Endothelial cell of umbilical vein (primary cell): Measurements from ENCODE around the gene PFKFB4. TPM values are rescaled to one million over a fixed set of nuclear protein-coding genes. Genes with fewer than 3 reads are reported as not detected.

ENCODE experiments used
- BruUV-seq: library from RNA; stranded (reverse); fragments of 400-500 nt; replicated peaks from 2 replicates; lab custom pipeline; 2021; lab: Mats Ljungman, UMichigan
- CTCF ChIA-PET: fragments of 300-600, 350-600 bp; sonication (Branson Sonifier 250); formaldehyde crosslinking; loops from one replicate; lab custom pipeline; 2021; ENCODE audit warnings: antibody characterized with exemption, inconsistent platforms; lab: Charles Lee
- POLR2A ChIA-PET: fragments of 300-600, 350-600 bp; sonication (Branson Sonifier 250); formaldehyde crosslinking; loops from one replicate; lab custom pipeline; 2021; ENCODE audit warnings: antibody characterized with exemption, inconsistent platforms; lab: Charles Lee
- DNase-seq: peaks from one replicate; pipeline ENCODE4 v3.0.0-alpha.2; 2011; ENCODE audit warnings: low read depth, low spot score
- FAIRE-seq: peaks from 2 replicates; lab custom pipeline; 2011; peaks lifted over from hg19 to GRCh38; lab: Jason Lieb, UNC
- H2AFZ ChIP-seq: 2 replicates; pipeline ENCODE4 v1.6.0; 2012; ENCODE audit warnings: low read depth, low read length, control low read depth, inconsistent platforms
- H3K27ac ChIP-seq: 2 replicates; pipeline ENCODE4 v1.5.1; 2011; ENCODE audit warnings: low read depth, mild to moderate bottlenecking, control low read depth, low read length, moderate library complexity; ENCODE audit not compliant: insufficient read depth
- H3K27me3 ChIP-seq, 2 experiments: 2 replicates each; pipeline versions ENCODE4 v1.6.0 to v1.6.1; 2011; ENCODE audit warnings: low read length in 2 of 2, mixed read lengths in 1 of 2; ENCODE audit not compliant: control insufficient read depth in 2 of 2, insufficient read depth in 2 of 2
- H3K36me3 ChIP-seq, 2 experiments: 2 replicates in 1 of 2; 3 replicates in 1 of 2; pipeline ENCODE4 v1.5.1; 2011; ENCODE audit warnings: low read length in 2 of 2, mild to moderate bottlenecking in 1 of 2, moderate library complexity in 1 of 2; ENCODE audit not compliant: control insufficient read depth in 2 of 2, insufficient read depth in 2 of 2; ENCODE audit errors: extremely low read depth in 1 of 2
- H3K4me1 ChIP-seq: 3 replicates; pipeline ENCODE4 v1.5.1; 2011; ENCODE audit warnings: mild to moderate bottlenecking, low read length; ENCODE audit not compliant: control insufficient read depth, insufficient read depth; ENCODE audit errors: extremely low read depth
- H3K4me2 ChIP-seq: 2 replicates; pipeline ENCODE4 v1.6.1; 2011; ENCODE audit warnings: low read length, control low read depth, mixed read lengths; ENCODE audit not compliant: insufficient read depth
- H3K4me3 ChIP-seq, 3 experiments: fragments of 200-600 bp in 1 of 3; sonication (generic), shearing (Covaris generic) in 1 of 3; replicated peaks in 1 of 3; 2 replicates each; pipeline ENCODE4 v1.5.1; 2011 to 2016; ENCODE audit warnings: control low read depth in 3 of 3, low read length in 3 of 3, mild to moderate bottlenecking in 2 of 3, inconsistent platforms in 1 of 3, low read depth in 1 of 3, moderate library complexity in 1 of 3; ENCODE audit not compliant: insufficient read depth in 1 of 3
- H3K79me2 ChIP-seq: 2 replicates; pipeline ENCODE4 v1.6.0; 2012; ENCODE audit warnings: low read length, inconsistent platforms; ENCODE audit not compliant: control insufficient read depth, insufficient read depth
- H3K9ac ChIP-seq: replicated peaks from 2 replicates; pipeline ENCODE3; 2011; ENCODE audit warnings: low read length, control low read depth; ENCODE audit not compliant: insufficient read depth; ENCODE audit errors: extremely low read depth
- H3K9me1 ChIP-seq: replicated peaks from 3 replicates; pipeline ENCODE4 v1.6.0; 2011; ENCODE audit warnings: mild to moderate bottlenecking, low read length; ENCODE audit not compliant: control insufficient read depth, insufficient read depth; ENCODE audit errors: extremely low read depth
- H3K9me3 ChIP-seq: replicated peaks from 2 replicates; pipeline ENCODE4 v1.5.1; 2012; ENCODE audit warnings: low read length, inconsistent platforms; ENCODE audit not compliant: control insufficient read depth, insufficient read depth
- H4K20me1 ChIP-seq: replicated peaks from 2 replicates; pipeline ENCODE3; 2011; ENCODE audit warnings: mild to moderate bottlenecking, low read length; ENCODE audit not compliant: control insufficient read depth, insufficient read depth; ENCODE audit errors: extremely low read depth
- CTCF ChIP-seq, 2 donors: IDR thresholded peaks; 1 replicate in 1 of 2; 2 replicates in 1 of 2; pipeline ENCODE4 v1.5.1; 2011; ENCODE audit warnings: low read length in 2 of 2, mild to moderate bottlenecking in 2 of 2, moderate library complexity in 2 of 2, control low read depth in 1 of 2, inconsistent platforms in 1 of 2, low read depth in 1 of 2; ENCODE audit not compliant: insufficient read depth in 1 of 2; ENCODE audit errors: extremely low read depth in 1 of 2
- EZH2 ChIP-seq: IDR thresholded peaks from 2 replicates; pipeline ENCODE4 v1.6.1; 2012; ENCODE audit warnings: borderline replicate concordance, low read depth, mild to moderate bottlenecking, moderate library complexity, low read length, inconsistent platforms; ENCODE audit not compliant: severe bottlenecking
- FOS ChIP-seq: IDR thresholded peaks from 2 replicates; pipeline ENCODE4 v1.6.1; 2011; ENCODE audit warnings: mild to moderate bottlenecking, low read length, moderate library complexity, borderline replicate concordance; ENCODE audit not compliant: insufficient read depth
- GATA2 ChIP-seq: IDR thresholded peaks from 2 replicates; pipeline ENCODE4 v1.7.0; 2011; ENCODE audit warnings: low read depth, mild to moderate bottlenecking, moderate library complexity, mixed read lengths, low read length; ENCODE audit not compliant: insufficient read length, insufficient read depth
- JUN ChIP-seq: IDR thresholded peaks from 2 replicates; pipeline ENCODE4 v1.6.1; 2011; ENCODE audit warnings: borderline replicate concordance, low read depth; ENCODE audit not compliant: insufficient read length, insufficient read depth
- MYC ChIP-seq: IDR thresholded peaks from one replicate; pipeline ENCODE4 v1.6.1; 2011; ENCODE audit warnings: mild to moderate bottlenecking, low read depth, low read length
- POLR2A ChIP-seq: IDR thresholded peaks from 2 replicates; pipeline ENCODE4 v1.6.1; 2012; ENCODE audit warnings: low read depth, mild to moderate bottlenecking, control low read depth, low read length
- POLR2AphosphoS5 ChIP-seq: IDR thresholded peaks from 2 replicates; pipeline ENCODE4 v1.6.1; 2012; ENCODE audit warnings: low read depth, mild to moderate bottlenecking, control low read depth, low read length, moderate library complexity; ENCODE audit not compliant: insufficient read depth
- dilution Hi-C: fragments of 300-500 bp; cut with MboI; formaldehyde crosslinking; loops from one replicate; pipeline ENCODE4 v1.15.0; 2019; ENCODE audit warnings: low sequenced_read_pairs; ENCODE audit not compliant: extremely low pct_ligation_motif_present
- intact Hi-C: fragments of 100-400 bp; cut with micrococcal nuclease; formaldehyde crosslinking; loops from one replicate; pipeline ENCODE4 v1.10.0; 2022
- polyA plus RNA-seq, 4 experiments: library from polyadenylated mRNA; depleted of rRNA in 3 of 4; stranded (reverse) in 3 of 4; unstranded in 1 of 4; fragments of >200 nt; gene quantifications; 2 replicates each; pipeline versions ENCODE4 v1.2.1 to v1.2.3, GENCODE V29; 2011 to 2012; ENCODE audit warnings: missing spikeins in 1 of 4
- total RNA-seq: library from RNA; stranded (reverse); gene quantifications from 2 replicates; pipeline ENCODE4 v1.2.3, GENCODE V29; 2021
- TF ChIP-seq, protein P1 (sequence below): IDR thresholded peaks from 2 replicates; pipeline ENCODE4 v1.6.1; 2011; ENCODE audit not compliant: insufficient read depth, insufficient read length

Gene PFKFB4
- total and polyA plus RNA-seq, 2 donors (not counting 3 experiments of a cell fraction or from before 2014, with no cell fraction given) = 4.0 to 4.2 TPM

DNA sequence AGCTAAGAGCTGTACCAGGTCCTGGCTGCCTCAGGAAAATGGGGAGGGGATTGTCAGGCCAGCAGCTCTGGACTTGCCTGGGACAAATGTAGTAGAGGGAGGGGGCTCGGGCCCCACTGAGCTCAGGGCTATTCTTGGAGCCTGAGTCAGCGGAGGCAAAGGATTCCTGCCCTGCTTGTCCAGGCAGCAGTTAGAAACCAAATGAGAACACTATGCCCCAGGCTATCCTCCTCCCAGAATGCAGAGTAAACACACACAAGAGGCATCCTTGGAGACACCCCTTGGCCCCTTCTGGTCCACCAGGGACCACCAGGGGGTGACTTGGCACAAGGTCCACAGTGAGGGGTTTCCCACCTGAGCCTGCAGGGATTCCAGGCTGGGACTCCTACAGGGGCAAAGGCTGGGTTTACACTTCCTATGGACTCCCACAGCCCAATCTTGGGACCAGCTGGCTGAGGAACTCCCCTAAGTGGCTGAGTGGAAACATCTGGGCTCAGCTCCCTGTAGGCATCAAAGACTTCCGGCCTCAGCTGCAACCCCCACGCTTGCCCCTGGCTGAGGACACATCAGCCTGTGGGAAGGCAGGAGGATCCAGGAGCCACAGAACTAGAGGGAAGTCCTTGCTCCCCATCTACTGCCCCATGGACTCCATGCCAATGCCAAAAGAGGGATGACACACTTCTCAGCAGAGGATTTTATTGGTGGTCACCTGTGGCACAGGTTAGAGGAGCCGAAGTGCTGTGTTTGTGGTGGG lies 41.9 kb upstream of the PFKFB4 start:
- Histone ChIP-seq H3K4me3 (no peak overlapping the region), H3K36me3 (peaks cover 11 to 40% of the 10 kb centered on the region in 2 experiments), H3K9me1 (no peaks in the 10 kb centered on the region), H3K79me2 (no peaks in the 10 kb centered on the region), H2AFZ (no peak overlapping the region), H4K20me1 (no peaks in the 10 kb centered on the region), H3K9me3 (no peaks in the 10 kb centered on the region), H3K4me2 (no peak overlapping the region), H3K9ac (no peak overlapping the region), H3K27me3 (peaks cover 6 to 9% of the 10 kb centered on the region in 2 experiments), H3K27ac (no peak overlapping the region), H3K4me1 (peaks cover 6% of the 10 kb centered on the region)
- dilution Hi-C loops = no loop called here
- ChIA-PET POLR2A (no interaction called here), CTCF (interaction anchor here (1.0 kb wide), 1 partner anchor 10 kb away, joined by 3 read pairs; no protein-coding TSS in a partner anchor)
- intact Hi-C loops = no loop called here
- no peak for DNase-seq
- no TSS peak for BruUV-seq
- no peak for TF ChIP-seq FOS
- no peak for TF ChIP-seq GATA2
- TF ChIP-seq EZH2 = no peak
- TF ChIP-seq CTCF (IDR thresholded peaks at IDR 0.05; ENCODE audit: extremely low read depth in 1 of 2, insufficient read depth in 1 of 2, low read depth in 1 of 2, low read length in 2 of 2) = no peak
- no peak for TF ChIP-seq POLR2A
- TF ChIP-seq MYC = no peak
- TF ChIP-seq, protein P1, sequence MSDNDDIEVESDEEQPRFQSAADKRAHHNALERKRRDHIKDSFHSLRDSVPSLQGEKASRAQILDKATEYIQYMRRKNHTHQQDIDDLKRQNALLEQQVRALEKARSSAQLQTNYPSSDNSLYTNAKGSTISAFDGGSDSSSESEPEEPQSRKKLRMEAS = no peak
- no peak for TF ChIP-seq JUN
- TF ChIP-seq POLR2AphosphoS5 = no peak
- no peak for FAIRE-seq
